Glutamatergic neuron (in vitro differentiated cells): ENCODE data around the gene PML. TPM values are rescaled to one million over a fixed set of nuclear protein-coding genes. Genes with fewer than 3 reads are reported as not detected.
"Not testable (repeated sequence)": the region's sequence is repeated elsewhere in the genome, so short reads cannot be mapped to it uniquely, and the experiment has no call there.

ENCODE experiments used
- DNase-seq: peaks from one replicate; pipeline ENCODE4 v3.0.0; 2022
- H3K27ac Mint-ChIP-seq: one replicate; pipeline ENCODE4 v1.8.0; 2020; ENCODE audit warnings: mild to moderate bottlenecking, mixed read lengths, inconsistent platforms; ENCODE audit not compliant: unreplicated experiment
- H3K27me3 Mint-ChIP-seq: one replicate; pipeline ENCODE4 v1.8.0; 2020; ENCODE audit warnings: mild to moderate bottlenecking, moderate library complexity, mixed read lengths, inconsistent platforms; ENCODE audit not compliant: unreplicated experiment
- H3K36me3 Mint-ChIP-seq: one replicate; pipeline ENCODE4 v1.8.0; 2020; ENCODE audit warnings: mild to moderate bottlenecking, mixed read lengths, inconsistent platforms; ENCODE audit not compliant: unreplicated experiment
- H3K4me1 Mint-ChIP-seq: one replicate; pipeline ENCODE4 v1.8.0; 2020; ENCODE audit warnings: mild to moderate bottlenecking, low read depth, mixed read lengths, inconsistent platforms; ENCODE audit not compliant: unreplicated experiment
- H3K4me3 Mint-ChIP-seq: one replicate; pipeline ENCODE4 v1.8.0; 2020; ENCODE audit warnings: mild to moderate bottlenecking, mixed read lengths, inconsistent platforms; ENCODE audit not compliant: unreplicated experiment
- H3K9me3 Mint-ChIP-seq: one replicate; pipeline ENCODE4 v1.8.0; 2020; ENCODE audit warnings: mild to moderate bottlenecking, moderate library complexity, mixed read lengths, inconsistent platforms; ENCODE audit not compliant: unreplicated experiment
- total RNA-seq: library from RNA; stranded (reverse); fragmentation: NEBNext Ultra II Directional; extraction: Animal tissue kit (Norgen Biotek cat#: 25700); gene quantifications from one replicate; pipeline ENCODE4 v1.2.1, GENCODE V29; 2021; ENCODE audit not compliant: unreplicated experiment
- TF ChIP-seq, protein P1 (sequence below): fragments of 200-600 bp; sonication (generic); IDR thresholded peaks from one replicate; pipeline ENCODE4 v1.5.0; 2021; ENCODE audit not compliant: partially characterized antibody, unreplicated experiment

PML gene
- total RNA-seq, 1 donor from 2014 or later = 27.6 TPM

DNA sequence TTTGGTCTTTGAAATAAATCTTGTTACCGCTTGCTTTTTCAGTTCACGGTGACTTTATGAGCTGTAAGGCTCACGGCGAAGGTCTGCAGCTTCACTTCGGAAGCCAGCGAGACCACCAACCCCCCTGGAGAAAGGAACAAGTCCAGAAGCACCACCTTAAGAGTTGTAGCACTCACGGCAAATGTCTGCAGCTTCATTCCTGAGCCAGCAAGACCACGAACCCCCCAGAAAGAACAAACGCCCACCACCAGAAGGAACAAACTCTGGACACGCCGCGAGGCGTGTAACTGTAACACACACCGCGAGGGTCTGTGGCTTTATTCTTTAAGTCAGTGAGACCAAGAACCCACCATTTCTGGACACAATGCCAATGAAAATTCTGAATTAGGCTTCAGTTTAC, 59.0 kb downstream of the PML start:
- TF ChIP-seq, protein P1, sequence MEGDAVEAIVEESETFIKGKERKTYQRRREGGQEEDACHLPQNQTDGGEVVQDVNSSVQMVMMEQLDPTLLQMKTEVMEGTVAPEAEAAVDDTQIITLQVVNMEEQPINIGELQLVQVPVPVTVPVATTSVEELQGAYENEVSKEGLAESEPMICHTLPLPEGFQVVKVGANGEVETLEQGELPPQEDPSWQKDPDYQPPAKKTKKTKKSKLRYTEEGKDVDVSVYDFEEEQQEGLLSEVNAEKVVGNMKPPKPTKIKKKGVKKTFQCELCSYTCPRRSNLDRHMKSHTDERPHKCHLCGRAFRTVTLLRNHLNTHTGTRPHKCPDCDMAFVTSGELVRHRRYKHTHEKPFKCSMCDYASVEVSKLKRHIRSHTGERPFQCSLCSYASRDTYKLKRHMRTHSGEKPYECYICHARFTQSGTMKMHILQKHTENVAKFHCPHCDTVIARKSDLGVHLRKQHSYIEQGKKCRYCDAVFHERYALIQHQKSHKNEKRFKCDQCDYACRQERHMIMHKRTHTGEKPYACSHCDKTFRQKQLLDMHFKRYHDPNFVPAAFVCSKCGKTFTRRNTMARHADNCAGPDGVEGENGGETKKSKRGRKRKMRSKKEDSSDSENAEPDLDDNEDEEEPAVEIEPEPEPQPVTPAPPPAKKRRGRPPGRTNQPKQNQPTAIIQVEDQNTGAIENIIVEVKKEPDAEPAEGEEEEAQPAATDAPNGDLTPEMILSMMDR = no peak
- Mint-ChIP-seq H3K36me3 (no peaks in the 10 kb centered on the region), H3K27me3 (peaks cover 6% of the 10 kb centered on the region), H3K4me3 (no peak overlapping the region), H3K4me1 (peaks cover 10% of the 10 kb centered on the region), H3K9me3 (no peaks in the 10 kb centered on the region), H3K27ac (peak overlapping the region; percentile 43)
- peak; percentile 6 for DNase-seq

DNA sequence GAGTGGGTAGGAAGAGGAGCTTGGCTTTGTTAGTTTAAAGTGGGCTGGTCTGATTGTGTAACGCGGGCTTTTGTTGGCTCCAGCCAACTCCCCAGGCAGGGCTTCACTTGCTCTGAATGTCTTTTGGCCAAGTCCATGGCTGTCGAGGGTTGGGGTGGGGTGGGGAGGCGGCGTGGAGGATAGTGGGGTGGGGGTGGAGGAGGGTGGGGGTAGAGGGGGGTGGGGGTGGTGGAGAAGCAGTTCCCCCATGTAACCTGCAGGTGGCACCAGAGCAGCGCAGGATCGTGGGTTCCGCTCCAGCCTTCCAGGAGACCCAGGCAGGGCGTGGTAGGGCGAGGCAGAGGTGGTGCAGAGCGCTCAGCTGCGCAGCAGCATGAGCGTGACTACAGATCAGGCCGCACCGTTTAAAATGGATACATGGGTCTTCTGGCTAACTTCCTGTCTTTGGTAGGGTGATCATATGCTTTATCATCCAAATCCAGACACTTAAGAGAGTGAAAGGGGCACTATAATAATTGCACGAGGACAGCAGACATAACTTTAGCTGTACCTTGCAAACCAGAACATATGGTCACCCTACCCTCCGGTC, 59.5 kb downstream of the PML start:
- H3K36me3 Mint-ChIP-seq = no peaks in the 10 kb centered on the region
- peak; percentile 82 for DNase-seq
- H3K9me3 Mint-ChIP-seq = no peaks in the 10 kb centered on the region
- TF ChIP-seq, protein P1 = peak; percentile 47
- no peak overlapping the region for H3K27ac Mint-ChIP-seq
- no peak overlapping the region for H3K4me3 Mint-ChIP-seq
- H3K4me1 Mint-ChIP-seq = peaks cover 10% of the 10 kb centered on the region
- H3K27me3 Mint-ChIP-seq = peaks cover 6% of the 10 kb centered on the region

DNA sequence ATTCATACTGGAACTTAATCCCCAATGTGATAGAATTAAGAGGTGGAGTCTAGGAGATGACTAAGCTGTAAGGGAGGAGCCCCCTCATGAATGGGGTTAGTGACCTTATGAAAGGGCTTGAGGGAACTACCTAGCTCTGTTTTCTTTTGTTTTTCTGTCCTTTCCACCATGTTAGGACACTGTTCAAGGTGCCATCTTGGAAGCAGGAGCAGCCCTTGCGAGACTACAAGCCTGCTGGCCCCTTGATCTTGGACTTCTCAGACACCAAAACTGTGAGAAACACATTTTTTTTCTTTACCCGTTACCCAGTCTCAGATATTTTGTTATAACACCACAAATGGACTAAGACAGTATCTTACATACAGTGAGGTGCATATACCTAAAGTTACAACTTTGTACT, 61.3 kb downstream of the PML start:
- peaks cover 5% of the 10 kb centered on the region for H3K36me3 Mint-ChIP-seq
- no peak overlapping the region for H3K4me3 Mint-ChIP-seq
- TF ChIP-seq, protein P1 = no peak
- no peak for DNase-seq
- H3K9me3 Mint-ChIP-seq = no peaks in the 10 kb centered on the region
- H3K4me1 Mint-ChIP-seq = peaks cover 4% of the 10 kb centered on the region
- H3K27ac Mint-ChIP-seq = no peak overlapping the region
- H3K27me3 Mint-ChIP-seq = peaks cover 8% of the 10 kb centered on the region

DNA sequence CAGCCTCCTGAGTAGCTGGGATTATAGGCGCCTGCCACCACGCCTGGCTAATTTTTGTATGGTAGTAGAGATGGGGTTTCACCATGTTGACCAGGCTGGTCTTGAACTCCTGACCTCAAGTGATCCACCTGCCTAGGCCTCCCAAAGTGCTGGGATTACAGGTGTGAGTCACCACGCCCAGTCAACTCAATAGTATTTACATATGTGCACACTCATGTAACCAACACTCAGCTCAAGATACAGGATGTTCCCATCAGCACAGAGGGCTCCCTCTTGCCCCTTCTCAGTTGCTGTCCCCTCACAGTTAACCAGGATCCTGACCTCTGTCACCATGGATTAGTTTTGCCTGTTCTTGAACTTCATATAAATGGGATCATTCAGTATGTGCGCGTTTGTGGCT, 61.8 kb downstream of the PML start:
- not testable (repeated sequence) for H3K4me1 Mint-ChIP-seq, H3K27ac Mint-ChIP-seq, H3K4me3 Mint-ChIP-seq, H3K9me3 Mint-ChIP-seq, H3K36me3 Mint-ChIP-seq, DNase-seq, H3K27me3 Mint-ChIP-seq

DNA sequence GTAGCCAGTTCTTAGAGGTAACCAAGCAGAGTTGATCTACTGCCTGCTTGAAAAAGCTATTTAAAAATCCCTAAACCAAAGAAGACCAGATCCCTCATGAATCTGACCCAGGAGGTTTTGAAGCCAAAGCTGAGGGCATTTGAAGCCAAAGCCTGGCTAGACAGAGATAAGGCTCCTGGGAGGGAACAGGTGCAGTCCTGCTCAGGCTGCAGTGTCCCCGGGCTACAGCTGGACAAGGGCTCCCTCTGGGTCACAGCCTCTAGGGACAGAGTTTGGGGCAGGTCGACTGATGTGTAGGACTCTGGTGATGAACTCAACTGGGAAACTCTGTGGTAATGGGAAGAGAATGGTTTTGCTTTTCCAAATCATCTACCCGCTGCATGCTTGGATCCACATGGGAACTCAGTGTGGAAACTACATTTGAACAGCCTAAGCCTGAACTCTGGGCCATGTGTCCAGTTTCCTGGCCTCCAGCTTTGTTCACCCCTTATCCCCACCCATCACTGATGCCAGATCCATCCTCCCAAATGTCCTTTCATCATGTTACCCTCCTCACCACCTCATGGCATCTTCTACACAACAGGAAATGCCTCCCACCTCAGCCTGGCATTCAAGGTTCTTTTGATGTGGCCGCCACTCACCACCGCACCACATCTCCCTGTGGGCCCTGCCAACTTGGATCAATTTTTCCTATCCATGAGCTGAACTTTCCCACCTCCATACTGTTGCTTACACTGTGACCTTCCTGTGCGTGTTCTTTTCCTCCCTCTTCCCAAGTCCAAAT, 64.7 kb downstream of the PML start:
- DNase-seq, H3K27me3 Mint-ChIP-seq, H3K4me3 Mint-ChIP-seq, H3K9me3 Mint-ChIP-seq, H3K4me1 Mint-ChIP-seq, H3K27ac Mint-ChIP-seq, H3K36me3 Mint-ChIP-seq: not testable (repeated sequence)

DNA sequence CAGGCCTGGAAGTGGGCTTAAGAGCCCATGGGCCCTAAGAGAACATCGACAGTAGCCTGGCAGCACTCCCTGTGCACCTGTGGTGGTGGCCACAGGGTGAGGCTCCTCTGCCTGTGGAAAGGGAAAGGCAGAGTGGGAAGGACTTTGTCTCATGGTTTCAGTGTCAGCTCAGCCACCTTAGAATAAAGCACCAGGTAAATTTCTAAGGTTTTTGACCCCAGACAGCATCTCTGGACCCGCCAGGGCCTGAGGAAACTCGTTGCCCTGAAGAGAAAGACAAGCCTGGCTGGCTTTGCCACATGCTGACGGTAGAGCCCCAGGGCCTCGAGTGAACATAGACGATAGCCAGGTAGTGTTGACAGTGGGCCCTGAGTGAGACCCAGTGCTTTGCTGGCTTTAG, 65.7 kb downstream of the PML start:
- Mint-ChIP-seq H3K27me3 (peaks cover 7% of the 10 kb centered on the region), H3K4me1 (no peaks in the 10 kb centered on the region), H3K36me3 (peaks cover 5% of the 10 kb centered on the region), H3K9me3 (peaks cover 3% of the 10 kb centered on the region), H3K4me3 (no peak overlapping the region), H3K27ac (no peak overlapping the region)
- TF ChIP-seq, protein P1 = no peak
- no peak for DNase-seq
